Pancreas (tissue), 10 donors: ENCODE measurements around the gene TSGA10IP. TPM values are rescaled to one million over a fixed set of nuclear protein-coding genes. Genes with fewer than 3 reads are reported as not detected.

Experiments used
- ATAC-seq, 4 donors: fragments of 200-7000 bp; cut with Tn5 transposase; one replicate each; pipeline versions ENCODE4 v1.8.0 to v1.9.1; 2020; ENCODE audit warnings: mild to moderate bottlenecking in 4 of 4, moderate library complexity in 4 of 4
- DNase-seq, 6 donors: peaks; one replicate each; pipeline ENCODE4 v3.0.0-alpha.2; 2020
- FAIRE-seq: peaks from 2 replicates; lab custom pipeline; 2012; peaks lifted over from hg19 to GRCh38; lab: Jason Lieb, UNC
- H3K27ac ChIP-seq, 4 donors: fragments of 200-600 bp; sonication (generic); 1 replicate in 3 of 4; 2 replicates in 1 of 4; pipeline versions ENCODE4 v1.5.0 to v1.8.0; 2020
- H3K27me3 ChIP-seq, 4 donors: fragments of 200-600 bp; one replicate each; pipeline ENCODE4 v1.8.0; 2021
- H3K36me3 ChIP-seq, 3 donors: fragments of 200-600 bp; sonication (generic) in 1 of 3; one replicate each; pipeline versions ENCODE4 v1.5.0 to v1.8.0; 2020 to 2021
- H3K4me1 ChIP-seq, 3 donors: fragments of 200-600 bp; one replicate each; pipeline ENCODE4 v1.8.0; 2021
- H3K4me3 ChIP-seq, 4 donors: fragments of 200-600 bp; sonication (generic) in 2 of 4; one replicate each; pipeline versions ENCODE4 v1.5.0 to v1.8.0; 2020 to 2021
- H3K9me3 ChIP-seq, 4 donors: fragments of 200-600 bp; one replicate each; pipeline ENCODE4 v1.8.0; 2021
- CTCF ChIP-seq, 4 donors: fragments of 200-600 bp; sonication (generic) in 3 of 4; IDR thresholded peaks; one replicate each; pipeline versions ENCODE4 v1.5.0 to v1.8.0; 2021; ENCODE audit warnings: antibody characterized with exemption in 4 of 4
- WGBS, 2 donors: extraction: QIAGEN DNeasy Blood & Tissue Kit; methylation state at CpG; one replicate each; pipeline ENCODE4 v1.1.7; 2013; 5-methylcytosine and 5-hydroxymethylcytosine counted together
- intact Hi-C, 3 donors: fragments of 100-400 bp; cut with DNase I; formaldehyde crosslinking; loops; one replicate each; pipeline versions ENCODE4 v1.11.1 to v1.14.2; 2022
- polyA plus RNA-seq, 2 donors: library from polyadenylated mRNA; stranded (reverse); fragments of 200-250 nt; gene quantifications; one replicate each; pipeline ENCODE4 v1.2.3, GENCODE V29; 2013
- total RNA-seq, 6 donors: library from RNA; stranded (reverse); fragmentation: NEBNext Ultra II Directional in 4 of 6; extraction: Animal tissue kit (Norgen Biotek cat#: 25700) in 4 of 6; gene quantifications; one replicate each; pipeline versions ENCODE4 v1.2.1 to v1.2.4, GENCODE V29; 2021 to 2023
- donor health status: healthy with polysubstance abuse.
- donor health status: DM: no; HTN: no; CAD: no; lungs with moderate emphysema.
- donor health status: DM: no; HTN: no; CAD: no.
- donor health status: control.
- donor health status: control.
- donor health status: Bipolar disorder and iron deficiency.
- donor health status: DM: yes; HTN: yes; CAD: no.
- donor health status: DM: no; HTN: no; CAD: no.
- donor health status: DM: no; HTN: no; CAD: no.
- donor health status: DM: yes; HTN: yes; CAD: no.

TSGA10IP gene
- total and polyA plus RNA-seq, 8 donors = 0.19 TPM; not detected in 7

DNA sequence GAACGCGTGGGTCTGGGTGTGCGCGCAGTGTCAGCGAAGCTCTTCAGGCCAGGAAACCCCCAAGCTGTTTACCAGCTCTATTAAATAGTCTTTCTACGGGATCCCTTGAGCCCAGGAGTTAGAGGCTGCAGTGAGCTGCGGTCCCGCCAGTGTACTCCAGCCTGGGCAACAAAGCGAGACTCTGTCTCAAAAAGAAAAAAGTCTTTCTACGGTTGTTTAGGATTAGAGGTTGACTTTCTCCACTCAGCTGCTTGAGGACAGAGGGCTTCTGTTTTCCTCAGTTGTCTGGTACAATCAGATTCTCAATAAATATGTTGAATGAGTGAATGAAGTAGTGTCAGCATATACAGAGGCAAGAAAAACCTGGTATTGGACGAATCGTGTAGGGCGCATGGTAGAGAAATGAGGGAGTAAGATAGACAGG is 16.9 kb downstream of the TSGA10IP start:
- no peak for TF ChIP-seq CTCF (IDR thresholded peaks at IDR 0.05)
- H3K27me3 ChIP-seq = no peaks in the 10 kb centered on the region
- intact Hi-C loops = no loop called here
- DNase-seq (no peak), ATAC-seq (no peak), FAIRE-seq (no peak)
- H3K4me1 ChIP-seq = peaks cover 9 to 21% (median 14%) of the 10 kb centered on the region in 3 donors
- H3K36me3 ChIP-seq = peaks cover 5 to 30% (median 24%) of the 10 kb centered on the region in 3 donors
- H3K9me3 ChIP-seq = no peaks in the 10 kb centered on the region
- H3K27ac ChIP-seq = peak overlapping the region in 1 of 4 donors; percentile 87
- 3 to 6% methylated on average over 11 to 13 of the region's 13 CpGs for WGBS, 2 donors
- peak overlapping the region; percentile 92 to 99 (median 96) for H3K4me3 ChIP-seq

DNA sequence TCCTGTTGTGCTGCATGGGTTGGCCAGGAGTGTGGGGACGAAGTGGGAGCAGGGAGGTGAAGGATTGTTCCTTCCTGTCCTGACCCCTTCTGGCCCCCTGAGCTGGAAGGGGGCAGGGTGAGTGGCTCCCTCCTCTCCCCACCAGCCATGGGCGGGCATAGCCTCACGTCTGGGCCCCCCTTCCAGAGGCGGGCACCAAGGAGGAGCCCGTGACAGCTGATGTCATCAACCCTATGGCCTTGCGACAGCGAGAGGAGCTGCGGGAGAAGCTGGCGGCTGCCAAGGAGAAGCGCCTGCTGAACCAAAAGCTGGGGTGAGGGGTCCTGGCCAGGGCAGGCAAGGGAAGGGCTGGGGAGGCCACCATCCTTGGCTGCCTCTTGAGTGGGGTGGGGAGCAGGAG is 19.6 kb downstream of the TSGA10IP start:
- no peak for DNase-seq
- no peak overlapping the region for H3K4me3 ChIP-seq
- ATAC-seq = no peak
- H3K9me3 ChIP-seq = no peaks in the 10 kb centered on the region
- intact Hi-C loops = no loop called here
- no peak overlapping the region for H3K27ac ChIP-seq
- peaks cover 5 to 41% (median 36%) of the 10 kb centered on the region in 3 donors for H3K36me3 ChIP-seq
- no peak for TF ChIP-seq CTCF (IDR thresholded peaks at IDR 0.05)
- no peaks in the 10 kb centered on the region for H3K27me3 ChIP-seq
- FAIRE-seq = no peak
- 91% methylated on average over 10 of the region's 10 CpGs for WGBS, 2 donors
- peaks cover 9 to 21% (median 14%) of the 10 kb centered on the region in 3 donors for H3K4me1 ChIP-seq

DNA sequence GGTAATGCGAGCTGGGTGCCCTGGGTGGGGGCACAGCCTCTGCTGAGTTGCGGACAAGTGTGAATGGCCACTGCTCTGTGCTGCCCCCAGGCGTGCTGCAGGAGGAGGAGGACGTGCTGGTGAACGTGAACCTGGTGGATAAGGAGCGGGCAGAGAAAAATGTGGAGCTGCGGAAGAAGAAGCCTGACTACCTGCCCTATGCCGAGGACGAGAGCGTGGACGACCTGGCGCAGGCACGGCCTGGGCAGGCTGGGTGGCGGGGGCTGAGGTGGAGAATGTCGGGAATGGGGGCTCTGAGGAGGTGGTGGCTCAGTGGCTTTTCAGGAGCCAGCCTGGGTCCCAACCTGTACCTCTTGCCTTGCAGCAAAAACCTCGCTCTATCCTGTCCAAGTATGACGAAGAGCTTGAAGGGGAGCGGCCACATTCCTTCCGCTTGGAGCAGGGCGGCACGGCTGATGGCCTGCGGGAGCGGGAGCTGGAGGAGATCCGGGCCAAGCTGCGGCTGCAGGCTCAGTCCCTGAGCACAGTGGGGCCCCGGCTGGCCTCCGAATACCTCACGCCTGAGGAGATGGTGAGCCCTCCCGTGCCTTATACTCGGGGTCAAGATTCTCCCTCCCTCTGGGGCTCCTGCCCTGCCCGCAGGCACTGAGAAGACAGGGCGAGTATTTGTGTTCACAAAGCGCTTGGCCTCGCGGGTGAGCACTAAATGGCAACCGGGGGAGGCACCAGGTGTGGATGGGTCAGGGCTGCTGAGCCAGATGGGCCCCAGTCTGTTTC is 20.9 kb downstream of the TSGA10IP start:
- Histone ChIP-seq H3K27ac (no peak overlapping the region), H3K9me3 (no peaks in the 10 kb centered on the region), H3K36me3 (peaks cover 5 to 41% (median 36%) of the 10 kb centered on the region in 3 donors), H3K4me3 (no peak overlapping the region), H3K4me1 (peaks cover 9 to 19% (median 14%) of the 10 kb centered on the region in 3 donors), H3K27me3 (no peaks in the 10 kb centered on the region)
- WGBS, 2 donors = 92 to 94% methylated on average over 36 of the region's 36 CpGs
- FAIRE-seq (no peak), ATAC-seq (no peak), DNase-seq (no peak)
- TF ChIP-seq CTCF (IDR thresholded peaks at IDR 0.05) = no peak
- intact Hi-C loops = no loop called here

- Histone ChIP-seq H3K27ac (no peak overlapping the region), H3K27me3 (no peaks in the 10 kb centered on the region), H3K4me1 (peaks cover 7 to 16% (median 13%) of the 10 kb centered on the region in 3 donors), H3K9me3 (no peaks in the 10 kb centered on the region), H3K4me3 (no peak overlapping the region), H3K36me3 (peaks cover 5 to 41% (median 36%) of the 10 kb centered on the region in 3 donors)
- DNase-seq (peak in 1 of 6 donors; percentile 70), FAIRE-seq (no peak), ATAC-seq (no peak)
- WGBS, 2 donors = 92 to 94% methylated on average over 30 of the region's 30 CpGs
- TF ChIP-seq CTCF (IDR thresholded peaks at IDR 0.05) = no peak
- intact Hi-C loops = no loop called here
Measured at GRCh38 chr11:65967329-65967934, 22.2 kb downstream of the TSGA10IP start.
